ENCODE data around the gene MIDN.

The MIDN gene

GRCh38 chr19:1254530-1255185 lies 6.3 kb downstream of the MIDN start:
- H3K9me3 ChIP-seq (ENCODE audit: control insufficient read depth, low read length) = no peaks in the 10 kb centered on the region
- 96 to 97% methylated on average over 20 of the region's 20 CpGs for WGBS, 2 experiments
- H3K4me1 ChIP-seq (ENCODE audit: control insufficient read depth, insufficient read depth, low read length) = peaks cover 47% of the 10 kb centered on the region
- no peak overlapping the region for H3K4me3 ChIP-seq (ENCODE audit: insufficient read depth, low read depth, low read length)
- no peaks in the 10 kb centered on the region for H3K27me3 ChIP-seq (ENCODE audit: control insufficient read depth, insufficient read depth, low read length, poor library complexity, severe bottlenecking)
- peaks cover 55% of the 10 kb centered on the region for H3K36me3 ChIP-seq (ENCODE audit: control insufficient read depth, insufficient read depth, low read length)
- no peak overlapping the region for H3K27ac ChIP-seq (ENCODE audit: insufficient read depth, low read depth, low read length, poor library complexity, severe bottlenecking)

GRCh38 chr19:1255186-1256161 lies 7.1 kb downstream of the MIDN start:
- no peaks in the 10 kb centered on the region for H3K9me3 ChIP-seq (ENCODE audit: control insufficient read depth, low read length)
- H3K4me3 ChIP-seq (ENCODE audit: insufficient read depth, low read depth, low read length) = no peak overlapping the region
- no peak overlapping the region for H3K27ac ChIP-seq (ENCODE audit: insufficient read depth, low read depth, low read length, poor library complexity, severe bottlenecking)
- WGBS, 2 experiments = 94 to 95% methylated on average over 52 of the region's 52 CpGs
- H3K4me1 ChIP-seq (ENCODE audit: control insufficient read depth, insufficient read depth, low read length) = peaks cover 55% of the 10 kb centered on the region
- no peaks in the 10 kb centered on the region for H3K27me3 ChIP-seq (ENCODE audit: control insufficient read depth, insufficient read depth, low read length, poor library complexity, severe bottlenecking)
- peaks cover 55% of the 10 kb centered on the region for H3K36me3 ChIP-seq (ENCODE audit: control insufficient read depth, insufficient read depth, low read length)

GRCh38 chr19:1256646-1257474 lies 8.5 kb downstream of the MIDN start:
- no peaks in the 10 kb centered on the region for H3K9me3 ChIP-seq (ENCODE audit: control insufficient read depth, low read length)
- no peak overlapping the region for H3K4me3 ChIP-seq (ENCODE audit: insufficient read depth, low read depth, low read length)
- H3K36me3 ChIP-seq (ENCODE audit: control insufficient read depth, insufficient read depth, low read length) = peaks cover 49% of the 10 kb centered on the region
- 92 to 94% methylated on average over 46 of the region's 46 CpGs for WGBS, 2 experiments
- H3K27ac ChIP-seq (ENCODE audit: insufficient read depth, low read depth, low read length, poor library complexity, severe bottlenecking) = no peak overlapping the region
- no peaks in the 10 kb centered on the region for H3K27me3 ChIP-seq (ENCODE audit: control insufficient read depth, insufficient read depth, low read length, poor library complexity, severe bottlenecking)
- peaks cover 60% of the 10 kb centered on the region for H3K4me1 ChIP-seq (ENCODE audit: control insufficient read depth, insufficient read depth, low read length)

GRCh38 chr19:1257475-1258162 lies 9.2 kb downstream of the MIDN start:
- Histone ChIP-seq H3K36me3 (ENCODE audit: control insufficient read depth, insufficient read depth, low read length) (peaks cover 43% of the 10 kb centered on the region), H3K27ac (ENCODE audit: insufficient read depth, low read depth, low read length, poor library complexity, severe bottlenecking) (no peak overlapping the region), H3K4me1 (ENCODE audit: control insufficient read depth, insufficient read depth, low read length) (peaks cover 60% of the 10 kb centered on the region), H3K4me3 (ENCODE audit: insufficient read depth, low read depth, low read length) (no peak overlapping the region), H3K9me3 (ENCODE audit: control insufficient read depth, low read length) (no peaks in the 10 kb centered on the region), H3K27me3 (ENCODE audit: control insufficient read depth, insufficient read depth, low read length, poor library complexity, severe bottlenecking) (no peaks in the 10 kb centered on the region)
- 84 to 86% methylated on average over 23 of the region's 23 CpGs for WGBS, 2 experiments

GRCh38 chr19:1258163-1258492 lies 9.7 kb downstream of the MIDN start:
- Histone ChIP-seq H3K27me3 (ENCODE audit: control insufficient read depth, insufficient read depth, low read length, poor library complexity, severe bottlenecking) (no peaks in the 10 kb centered on the region), H3K9me3 (ENCODE audit: control insufficient read depth, low read length) (no peaks in the 10 kb centered on the region), H3K27ac (ENCODE audit: insufficient read depth, low read depth, low read length, poor library complexity, severe bottlenecking) (no peak overlapping the region), H3K36me3 (ENCODE audit: control insufficient read depth, insufficient read depth, low read length) (peaks cover 39% of the 10 kb centered on the region), H3K4me3 (ENCODE audit: insufficient read depth, low read depth, low read length) (no peak overlapping the region), H3K4me1 (ENCODE audit: control insufficient read depth, insufficient read depth, low read length) (peaks cover 60% of the 10 kb centered on the region)
- whole genome bisulfite sequencing, 2 experiments = 80 to 81% methylated on average over 8 of the region's 8 CpGs

- whole genome bisulfite sequencing, 2 experiments = 72 to 82% methylated on average over 14 to 15 of the region's 15 CpGs
- Histone ChIP-seq H3K4me3 (ENCODE audit: insufficient read depth, low read depth, low read length) (no peak overlapping the region), H3K4me1 (ENCODE audit: control insufficient read depth, insufficient read depth, low read length) (peaks cover 58% of the 10 kb centered on the region), H3K36me3 (ENCODE audit: control insufficient read depth, insufficient read depth, low read length) (peaks cover 33% of the 10 kb centered on the region), H3K27me3 (ENCODE audit: control insufficient read depth, insufficient read depth, low read length, poor library complexity, severe bottlenecking) (no peaks in the 10 kb centered on the region), H3K27ac (ENCODE audit: insufficient read depth, low read depth, low read length, poor library complexity, severe bottlenecking) (peak overlapping the region; percentile 70), H3K9me3 (ENCODE audit: control insufficient read depth, low read length) (no peaks in the 10 kb centered on the region)
Measured at GRCh38 chr19:1258707-1259205, 10.4 kb downstream of the MIDN start.

GRCh38 chr19:1259206-1259875 lies 11.0 kb downstream of the MIDN start:
- H3K27ac ChIP-seq (ENCODE audit: insufficient read depth, low read depth, low read length, poor library complexity, severe bottlenecking) = peak overlapping the region; percentile 70
- WGBS, 2 experiments = 27 to 31% methylated on average over 17 of the region's 17 CpGs
- H3K4me3 ChIP-seq (ENCODE audit: insufficient read depth, low read depth, low read length) = no peak overlapping the region
- peaks cover 58% of the 10 kb centered on the region for H3K4me1 ChIP-seq (ENCODE audit: control insufficient read depth, insufficient read depth, low read length)
- H3K27me3 ChIP-seq (ENCODE audit: control insufficient read depth, insufficient read depth, low read length, poor library complexity, severe bottlenecking) = no peaks in the 10 kb centered on the region
- peaks cover 27% of the 10 kb centered on the region for H3K36me3 ChIP-seq (ENCODE audit: control insufficient read depth, insufficient read depth, low read length)
- no peaks in the 10 kb centered on the region for H3K9me3 ChIP-seq (ENCODE audit: control insufficient read depth, low read length)

GRCh38 chr19:1259876-1260748 lies 11.7 kb downstream of the MIDN start:
- WGBS, 2 experiments = 25% methylated on average over 33 of the region's 33 CpGs
- Histone ChIP-seq H3K27ac (ENCODE audit: insufficient read depth, low read depth, low read length, poor library complexity, severe bottlenecking) (peak overlapping the region; percentile 70), H3K27me3 (ENCODE audit: control insufficient read depth, insufficient read depth, low read length, poor library complexity, severe bottlenecking) (no peaks in the 10 kb centered on the region), H3K9me3 (ENCODE audit: control insufficient read depth, low read length) (no peaks in the 10 kb centered on the region), H3K4me3 (ENCODE audit: insufficient read depth, low read depth, low read length) (peak overlapping the region; percentile 34), H3K4me1 (ENCODE audit: control insufficient read depth, insufficient read depth, low read length) (peaks cover 66% of the 10 kb centered on the region), H3K36me3 (ENCODE audit: control insufficient read depth, insufficient read depth, low read length) (peaks cover 19% of the 10 kb centered on the region)

Data from ectodermal cell (in vitro differentiated cells).